ENCODE measurements around the gene GAGE10. TPM values are rescaled to one million over a fixed set of nuclear protein-coding genes. Genes with fewer than 3 reads are reported as not detected.
"Not testable (repeated sequence)": the region's sequence is repeated elsewhere in the genome, so short reads cannot be mapped to it uniquely, and the experiment has no call there.

The GAGE10 gene
- total RNA-seq, 1 experiment from 2014 or later, result not detected

DNA sequence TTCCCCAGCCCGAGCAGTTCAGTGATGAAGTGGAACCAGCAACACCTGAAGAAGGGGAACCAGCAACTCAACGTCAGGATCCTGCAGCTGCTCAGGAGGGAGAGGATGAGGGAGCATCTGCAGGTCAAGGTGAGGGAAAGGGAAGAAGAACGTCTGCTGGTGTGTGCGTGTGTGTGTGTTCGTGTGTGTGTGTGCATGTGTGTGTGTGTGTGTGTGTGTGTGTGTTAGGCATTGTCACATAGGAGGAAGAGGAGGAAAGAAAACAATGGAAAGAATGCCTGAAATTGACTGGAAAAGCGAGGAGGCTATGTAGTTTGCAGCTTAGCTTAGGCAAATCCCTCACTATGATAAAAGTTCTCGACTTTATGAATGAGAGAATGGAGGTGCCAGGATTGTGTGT, 20.3 kb downstream of the GAGE10 start:
- DNase-seq (ENCODE audit: low spot score), result not testable (repeated sequence)

DNA sequence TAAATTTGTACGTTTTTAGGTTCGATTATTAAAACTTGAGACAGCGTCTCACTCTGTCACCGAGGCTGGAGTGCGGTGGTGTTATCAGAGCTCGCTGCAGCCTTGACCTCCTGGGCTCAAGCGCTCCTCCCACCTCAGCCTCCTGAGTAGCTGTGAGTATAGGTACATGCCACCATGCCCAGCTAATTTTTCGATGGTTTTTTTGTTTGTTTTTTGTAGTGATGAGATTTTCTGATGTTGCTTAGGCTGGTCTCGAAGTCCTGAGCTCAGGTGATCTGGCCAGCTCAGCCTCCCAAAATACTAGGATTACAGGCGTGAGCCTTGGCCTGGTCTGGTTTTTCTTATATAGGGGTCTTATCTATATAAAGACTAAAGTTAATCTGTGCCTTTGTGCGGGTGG, 27.0 kb downstream of the GAGE10 start:
- not testable (repeated sequence) for DNase-seq (ENCODE audit: low spot score)

DNA sequence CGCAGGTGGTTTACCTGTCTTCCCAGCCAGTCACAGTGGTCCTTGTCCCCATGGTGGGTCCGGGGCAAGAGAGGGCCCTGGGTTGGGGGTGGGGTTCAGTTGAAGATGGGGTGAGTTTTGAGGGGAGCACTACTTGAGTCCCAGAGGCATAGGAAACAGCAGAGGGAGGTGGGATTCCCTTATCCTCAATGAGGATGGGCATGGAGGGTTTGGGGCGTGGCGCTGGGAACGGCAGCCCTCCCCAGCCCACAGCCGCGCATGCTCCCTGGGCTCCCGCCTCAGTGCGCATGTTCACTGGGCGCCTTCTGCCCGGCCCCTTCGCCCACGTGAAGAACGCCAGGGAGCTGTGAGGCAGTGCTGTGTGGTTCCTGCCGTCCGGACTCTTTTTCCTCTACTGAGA, 27.8 kb downstream of the GAGE10 start, which contains the start of gene GAGE13:
GAGE13 (plus strand) TSS at position 301 of the 400 bp plus-strand sequence. CDS start 1,156 bp downstream, outside the sequence.
- DNase-seq (ENCODE audit: low spot score), result not testable (repeated sequence)

DNA sequence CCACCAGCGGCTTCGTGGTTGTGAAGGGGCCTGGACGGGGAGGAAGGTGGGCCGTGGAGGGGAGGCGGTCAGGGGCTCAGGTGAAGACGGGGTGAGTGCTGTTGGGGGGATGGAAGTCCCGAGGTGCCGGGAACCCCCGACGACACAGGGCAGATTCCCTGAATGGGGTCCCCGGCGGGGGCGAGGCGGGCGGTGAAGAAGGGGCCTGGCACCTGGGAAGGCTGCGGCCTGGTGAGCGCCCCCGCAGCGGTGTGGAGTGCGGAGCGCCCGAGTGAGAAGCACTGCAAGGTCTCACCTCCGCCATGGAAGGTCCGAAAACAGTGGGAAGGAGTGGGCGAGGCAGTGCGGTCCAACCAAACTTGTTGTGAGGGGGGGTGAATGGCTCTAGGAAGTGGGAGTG, 28.4 kb downstream of the GAGE10 start:
- not testable (repeated sequence) for DNase-seq (ENCODE audit: low spot score)

DNA sequence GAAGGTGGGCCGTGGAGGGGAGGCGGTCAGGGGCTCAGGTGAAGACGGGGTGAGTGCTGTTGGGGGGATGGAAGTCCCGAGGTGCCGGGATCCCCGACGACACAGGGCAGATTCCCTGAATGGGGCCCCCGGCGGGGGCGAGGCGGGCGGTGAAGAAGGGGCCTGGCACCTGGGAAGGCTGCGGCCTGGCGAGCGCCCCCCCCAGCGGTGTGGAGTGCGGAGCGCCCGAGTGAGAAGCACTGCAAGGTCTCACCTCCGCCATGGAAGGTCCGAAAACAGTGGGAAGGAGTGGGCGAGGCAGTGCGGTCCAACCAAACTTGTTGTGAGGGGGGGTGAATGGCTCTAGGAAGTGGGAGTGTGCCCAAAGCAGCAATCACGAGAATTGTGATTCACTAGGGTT, 38.0 kb downstream of the GAGE10 start:
- not testable (repeated sequence) for DNase-seq (ENCODE audit: low spot score)

DNA sequence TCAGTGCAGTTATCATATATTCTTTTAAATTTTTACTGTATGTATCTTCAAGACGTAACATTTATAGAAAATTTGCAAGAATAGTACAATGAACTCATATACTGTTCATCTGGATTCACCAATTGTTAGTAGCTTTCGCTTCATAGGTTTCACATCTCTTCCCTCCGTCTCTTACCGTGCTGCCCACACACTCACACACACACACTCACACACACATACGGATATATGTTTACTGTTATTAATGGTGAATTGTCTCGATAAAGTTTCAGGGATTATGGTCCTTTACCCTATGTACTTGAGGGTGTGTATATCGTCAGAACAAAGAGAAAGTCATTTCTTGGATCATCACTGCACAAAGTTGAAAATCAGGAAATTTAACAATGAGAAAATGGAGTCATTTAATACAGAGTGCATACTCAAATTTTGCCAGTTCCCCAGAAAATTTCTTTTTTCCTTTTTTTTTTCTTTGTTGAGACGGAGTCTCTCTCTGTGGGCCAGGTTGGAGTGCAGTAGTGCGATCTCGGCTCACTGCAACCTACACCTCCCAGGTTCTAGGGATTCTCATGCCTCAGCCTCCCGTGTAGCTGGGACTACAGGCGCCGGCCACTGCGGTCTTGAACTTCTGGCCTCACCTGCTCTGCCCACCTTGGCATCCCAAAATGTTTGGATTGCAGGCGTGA, 41.2 kb downstream of the GAGE10 start:
- DNase-seq (ENCODE audit: low spot score), result not testable (repeated sequence)

DNA sequence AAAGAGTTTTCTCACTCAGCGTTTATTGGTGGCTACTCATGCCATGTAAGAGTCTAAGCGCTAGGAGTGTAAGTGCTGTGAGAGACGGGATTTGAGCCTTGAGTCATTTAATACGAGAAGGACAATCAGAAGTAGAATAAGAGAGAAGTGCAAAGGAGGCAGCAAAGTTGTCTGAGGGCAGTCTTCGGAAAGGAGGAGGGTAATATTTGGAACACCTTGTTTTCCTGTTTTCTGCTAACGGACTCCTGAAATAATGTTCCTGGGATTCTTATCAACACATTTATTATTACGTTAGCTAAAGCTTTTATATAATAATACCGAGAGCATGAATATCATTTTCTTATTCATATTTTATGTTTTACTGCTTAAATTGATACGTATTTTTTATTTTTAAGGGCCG, 42.0 kb downstream of the GAGE10 start:
- not testable (repeated sequence) for DNase-seq (ENCODE audit: low spot score)

DNA sequence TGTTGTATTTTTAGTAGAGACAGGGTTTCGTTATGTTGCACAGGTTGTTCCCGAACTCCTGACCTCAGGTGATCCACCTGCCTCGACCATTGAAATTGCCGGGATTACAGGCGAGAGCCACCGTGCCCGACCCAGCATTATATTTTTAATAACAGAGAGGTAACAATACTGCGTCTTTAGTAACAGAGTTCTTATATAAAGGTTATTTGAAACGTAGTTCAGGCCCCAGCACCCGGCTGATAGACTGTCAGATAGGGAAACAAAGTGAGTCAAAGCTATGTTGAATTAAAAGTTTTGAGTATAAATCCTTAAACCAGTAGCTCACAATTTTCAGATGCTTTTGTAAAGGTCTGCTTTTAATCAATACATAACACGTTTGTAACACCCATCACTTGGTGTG, 42.7 kb downstream of the GAGE10 start:
- not testable (repeated sequence) for DNase-seq (ENCODE audit: low spot score)

Other genes starting within 250 kb of the GAGE10 start
- 0.08 and 0.31 TPM in 2 replicates for gene CCDC120, start 244.6 kb upstream of the GAGE10 start, total RNA-seq (2014; rRNA removed; shearing (Covaris generic))
- gene PRAF2, start 229.6 kb upstream of the GAGE10 start, total RNA-seq (2014; rRNA removed; shearing (Covaris generic)), result 12.5 and 18.2 TPM in 2 replicates
- 50.0 and 57.6 TPM in 2 replicates for gene WDR45, start 223.8 kb upstream of the GAGE10 start, total RNA-seq (2014; rRNA removed; shearing (Covaris generic))
- 18.1 and 24.6 TPM in 2 replicates for gene GPKOW, start 179.9 kb upstream of the GAGE10 start, total RNA-seq (2014; rRNA removed; shearing (Covaris generic))
- gene MAGIX, start 140.9 kb upstream of the GAGE10 start, total RNA-seq (2014; rRNA removed; shearing (Covaris generic)), result 0.48 and 2.3 TPM in 2 replicates
- gene PLP2, start 131.7 kb upstream of the GAGE10 start, total RNA-seq (2014; rRNA removed; shearing (Covaris generic)), result 94.5 and 137 TPM in 2 replicates
- gene PRICKLE3, start 117.3 kb upstream of the GAGE10 start, total RNA-seq (2014; rRNA removed; shearing (Covaris generic)), result 2.5 and 6.8 TPM in 2 replicates
- 0.19 TPM in 1 of 2 replicates, not detected in the other for gene SYP, start 103.5 kb upstream of the GAGE10 start, total RNA-seq (2014; rRNA removed; shearing (Covaris generic))
- gene CACNA1F, start 70.3 kb upstream of the GAGE10 start, total RNA-seq (2014; rRNA removed; shearing (Covaris generic)), result not detected in 2 replicates
- gene CCDC22, start 68.2 kb upstream of the GAGE10 start, total RNA-seq (2014; rRNA removed; shearing (Covaris generic)), result 9.2 and 11.3 TPM in 2 replicates
- gene FOXP3, start 38.9 kb upstream of the GAGE10 start, total RNA-seq (2014; rRNA removed; shearing (Covaris generic)), result not detected in 2 replicates
- 8.2 and 10.5 TPM in 2 replicates for gene PPP1R3F, start 33.9 kb upstream of the GAGE10 start, total RNA-seq (2014; rRNA removed; shearing (Covaris generic))
- not detected in 2 replicates for gene GAGE12J, start 18.4 kb downstream of the GAGE10 start, total RNA-seq (2014; rRNA removed; shearing (Covaris generic))
- gene GAGE13, start 27.9 kb downstream of the GAGE10 start, total RNA-seq (2014; rRNA removed; shearing (Covaris generic)), result not detected in 2 replicates
- gene GAGE12C, start 228.5 kb downstream of the GAGE10 start, total RNA-seq (2014; rRNA removed; shearing (Covaris generic)), result 0.90 TPM in 1 of 2 replicates, not detected in the other
- 0.90 TPM in 1 of 2 replicates, not detected in the other for gene GAGE12D, start 238.1 kb downstream of the GAGE10 start, total RNA-seq (2014; rRNA removed; shearing (Covaris generic))
- gene GAGE12E, start 247.6 kb downstream of the GAGE10 start, total RNA-seq (2014; rRNA removed; shearing (Covaris generic)), result not detected in 2 replicates